Smooth muscle cell (in vitro differentiated cells): ENCODE measurements around the gene SEL1L3. TPM values are rescaled to one million over a fixed set of nuclear protein-coding genes. Genes with fewer than 3 reads are reported as not detected.

Experiments
- DNase-seq: peaks from one replicate; lab custom pipeline; 2025; ENCODE audit not compliant: unreplicated experiment; lab: John Stamatoyannopoulos, UW
- H2AFZ ChIP-seq: fragments of 200-600 bp; sonication (generic); 2 replicates; pipeline ENCODE4 v1.6.0; 2016; ENCODE audit warnings: antibody characterized with exemption, low read depth, mild to moderate bottlenecking
- H3F3A ChIP-seq: fragments of 200-600 bp; sonication (generic); 2 replicates; pipeline ENCODE4 v1.6.0; 2017; ENCODE audit warnings: antibody characterized with exemption, low read depth
- H3K27ac ChIP-seq: fragments of 200-600 bp; sonication (generic); 2 replicates; pipeline ENCODE4 v1.5.1; 2016; ENCODE audit warnings: low read depth, mild to moderate bottlenecking
- H3K27me3 ChIP-seq: fragments of 200-600 bp; sonication (generic); 2 replicates; pipeline ENCODE4 v1.6.1; 2016; ENCODE audit warnings: low read depth, mild to moderate bottlenecking
- H3K36me3 ChIP-seq: fragments of 200-600 bp; sonication (generic); 2 replicates; pipeline ENCODE4 v1.5.1; 2016; ENCODE audit warnings: low read depth
- H3K4me1 ChIP-seq: fragments of 200-600 bp; sonication (generic); 2 replicates; pipeline ENCODE4 v1.5.1; 2016; ENCODE audit warnings: low read depth
- H3K4me2 ChIP-seq: fragments of 200-600 bp; sonication (generic); 2 replicates; pipeline ENCODE4 v1.6.0; 2016; ENCODE audit warnings: mild to moderate bottlenecking
- H3K4me3 ChIP-seq: fragments of 200-600 bp; sonication (generic); 2 replicates; pipeline ENCODE4 v1.5.1; 2016; ENCODE audit warnings: mild to moderate bottlenecking
- H3K79me2 ChIP-seq: fragments of 200-600 bp; sonication (generic); 2 replicates; pipeline ENCODE4 v1.6.0; 2016; ENCODE audit warnings: low read depth, mild to moderate bottlenecking
- H3K9ac ChIP-seq: fragments of 200-600 bp; sonication (generic); 2 replicates; pipeline ENCODE4 v1.6.0; 2016; ENCODE audit warnings: low read depth
- H3K9me3 ChIP-seq: fragments of 200-600 bp; sonication (generic); replicated peaks from 2 replicates; pipeline ENCODE4 v1.5.1; 2016; ENCODE audit warnings: low read depth
- H4K20me1 ChIP-seq: fragments of 200-600 bp; sonication (generic); 2 replicates; pipeline ENCODE4 v1.6.0; 2016; ENCODE audit warnings: low read depth
- CTCF ChIP-seq: fragments of 200-600 bp; sonication (generic); IDR thresholded peaks from 2 replicates; pipeline ENCODE4 v1.5.1; 2017; ENCODE audit warnings: borderline replicate concordance, mild to moderate bottlenecking, antibody characterized with exemption; ENCODE audit not compliant: insufficient read depth, poor library complexity, severe bottlenecking
- WGBS: methylation state at CpG from one replicate; pipeline ENCODE4 v1.1.7; 2016; ENCODE audit warnings: low lambda C conversion rate; 5-methylcytosine and 5-hydroxymethylcytosine counted together
- polyA plus RNA-seq: library from polyadenylated mRNA; unstranded; fragments of >200 nt; fragmentation: Nextera tagmentation; extraction: Ambion mirVana; gene quantifications from 2 replicates; pipeline ENCODE4 v1.2.1, GENCODE V29; 2016
- total RNA-seq: library from RNA; depleted of rRNA; stranded (reverse); fragments of >200 nt; gene quantifications from 2 replicates; pipeline ENCODE4 v1.2.3, GENCODE V29; 2014

The SEL1L3 gene
- total and polyA plus RNA-seq, 2 experiments from 2014 or later: 9.3 to 14.0 TPM

GRCh38 chr4:25847329-25847728 is 15.5 kb downstream of the SEL1L3 start:
- Histone ChIP-seq H3K9ac (no peak overlapping the region), H3K79me2 (no peaks in the 10 kb centered on the region), H3K9me3 (no peaks in the 10 kb centered on the region), H3K27me3 (no peaks in the 10 kb centered on the region), H3K4me1 (no peaks in the 10 kb centered on the region), H4K20me1 (no peaks in the 10 kb centered on the region), H3K27ac (no peak overlapping the region), H3K36me3 (no peaks in the 10 kb centered on the region), H3K4me3 (no peak overlapping the region), H3F3A (no peaks in the 10 kb centered on the region), H2AFZ (no peak overlapping the region), H3K4me2 (no peak overlapping the region)
- 79% methylated on average over 7 of the region's 7 CpGs for WGBS
- TF ChIP-seq CTCF: no peak
- no peak for DNase-seq

GRCh38 chr4:25845841-25846653 is 16.7 kb downstream of the SEL1L3 start:
- no peaks in the 10 kb centered on the region for H3K9me3 ChIP-seq
- no peaks in the 10 kb centered on the region for H3F3A ChIP-seq
- 89% methylated on average over 12 of the region's 12 CpGs for WGBS
- no peaks in the 10 kb centered on the region for H3K4me1 ChIP-seq
- no peak overlapping the region for H3K4me2 ChIP-seq
- no peaks in the 10 kb centered on the region for H4K20me1 ChIP-seq
- no peak overlapping the region for H3K4me3 ChIP-seq
- no peak overlapping the region for H2AFZ ChIP-seq
- H3K27ac ChIP-seq: no peak overlapping the region
- no peak overlapping the region for H3K9ac ChIP-seq
- no peak for DNase-seq
- H3K79me2 ChIP-seq: no peaks in the 10 kb centered on the region
- no peaks in the 10 kb centered on the region for H3K27me3 ChIP-seq
- TF ChIP-seq CTCF: no peak
- no peaks in the 10 kb centered on the region for H3K36me3 ChIP-seq

GRCh38 chr4:25844961-25845712 is 17.7 kb downstream of the SEL1L3 start:
- no peak overlapping the region for H2AFZ ChIP-seq
- DNase-seq: no peak
- WGBS: 94% methylated on average over 4 of the region's 4 CpGs
- H3K27ac ChIP-seq: no peak overlapping the region
- H3K79me2 ChIP-seq: no peaks in the 10 kb centered on the region
- H3K9me3 ChIP-seq: no peaks in the 10 kb centered on the region
- no peaks in the 10 kb centered on the region for H3K4me1 ChIP-seq
- no peaks in the 10 kb centered on the region for H4K20me1 ChIP-seq
- H3K4me2 ChIP-seq: no peak overlapping the region
- H3F3A ChIP-seq: no peaks in the 10 kb centered on the region
- no peaks in the 10 kb centered on the region for H3K36me3 ChIP-seq
- H3K9ac ChIP-seq: no peak overlapping the region
- no peak overlapping the region for H3K4me3 ChIP-seq
- no peak for TF ChIP-seq CTCF
- no peaks in the 10 kb centered on the region for H3K27me3 ChIP-seq
